NCI-H2107 treated with DMSO at 0.1 percent for 48 hours (cell line): ENCODE data around the gene ERC2.

ENCODE experiments used
- DNase-seq: peaks from one replicate; lab custom pipeline; 2025; ENCODE audit not compliant: unreplicated experiment; lab: John Stamatoyannopoulos, UW

The ERC2 gene

DNA sequence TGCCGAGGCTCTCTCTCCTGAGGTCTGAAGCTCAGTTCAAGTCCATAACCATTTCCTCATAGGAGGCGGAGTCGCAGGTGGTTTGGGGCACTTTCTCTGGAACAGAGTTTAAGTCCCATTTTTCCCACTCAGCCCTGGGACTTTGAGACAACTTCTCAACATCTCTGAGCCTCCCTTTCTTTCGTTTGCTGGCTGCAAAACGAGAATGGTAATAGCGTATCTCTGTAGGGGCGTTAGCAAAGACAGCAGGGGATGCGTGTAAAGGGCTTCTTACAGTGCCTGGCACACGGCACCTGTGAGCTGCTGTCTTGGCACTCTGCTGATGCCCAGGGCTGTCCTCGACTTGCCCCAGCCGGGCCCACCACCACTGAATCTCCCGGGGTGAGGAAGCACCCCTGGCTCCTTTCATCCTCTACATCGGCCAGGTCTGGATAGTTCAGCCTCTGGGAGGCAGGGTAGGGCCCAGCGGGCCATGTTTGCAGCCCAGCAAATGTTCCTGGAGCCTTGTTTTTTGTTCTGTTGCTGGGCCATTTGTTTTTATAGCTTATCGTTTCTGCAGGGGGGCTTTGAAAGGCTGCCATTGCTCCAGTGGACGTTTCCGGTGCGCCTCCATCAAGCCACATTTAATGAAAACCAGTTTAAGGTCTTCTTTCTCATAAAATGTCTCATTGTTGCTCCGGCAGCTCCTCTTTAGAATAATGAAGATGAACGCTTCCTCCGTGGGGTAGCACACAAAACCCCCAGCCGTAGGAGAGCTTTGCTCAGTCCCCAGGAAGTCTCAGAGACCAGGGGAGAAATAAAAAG is 921.2 kb downstream of the ERC2 start:
- no peak for DNase-seq

DNA sequence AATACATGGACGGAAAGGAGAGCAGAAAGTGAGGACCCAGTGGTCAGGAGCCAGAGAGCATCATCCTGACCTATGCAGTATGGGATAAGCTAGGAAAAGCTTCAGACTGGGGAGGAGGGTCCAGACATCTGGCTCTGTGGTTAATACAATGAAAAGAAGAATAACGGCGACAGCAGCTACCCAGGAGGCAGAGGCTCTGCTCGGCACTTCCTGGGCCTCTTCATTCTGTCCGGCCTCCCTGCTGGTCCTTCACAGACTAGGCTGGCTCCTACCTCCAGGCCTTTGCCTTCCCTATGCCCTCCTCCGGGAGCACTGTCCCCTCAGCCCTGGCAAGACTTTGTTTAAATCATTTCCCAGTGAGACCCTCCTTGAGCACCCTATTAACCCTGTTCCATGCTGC is 922.3 kb downstream of the ERC2 start:
- DNase-seq = no peak

DNA sequence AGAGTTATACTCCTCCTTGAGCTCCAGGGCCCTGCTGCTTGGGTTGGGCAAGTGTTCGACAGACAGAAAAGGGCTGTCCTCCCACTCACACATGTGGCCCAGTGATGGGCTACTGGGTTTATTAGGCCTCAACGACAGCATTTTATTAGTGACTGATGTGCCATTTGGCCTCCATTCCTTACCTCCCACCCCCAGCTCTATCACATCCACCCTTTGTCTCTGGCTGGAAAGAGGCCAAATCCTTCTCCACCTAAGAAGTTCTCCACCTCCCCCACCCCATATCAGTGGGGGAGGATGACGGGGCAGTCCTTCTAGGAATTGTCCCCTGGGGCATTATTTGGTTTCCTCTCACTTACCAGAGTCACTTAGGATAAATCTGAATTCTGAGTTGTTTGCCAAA is 924.0 kb downstream of the ERC2 start:
- DNase-seq = no peak

DNA sequence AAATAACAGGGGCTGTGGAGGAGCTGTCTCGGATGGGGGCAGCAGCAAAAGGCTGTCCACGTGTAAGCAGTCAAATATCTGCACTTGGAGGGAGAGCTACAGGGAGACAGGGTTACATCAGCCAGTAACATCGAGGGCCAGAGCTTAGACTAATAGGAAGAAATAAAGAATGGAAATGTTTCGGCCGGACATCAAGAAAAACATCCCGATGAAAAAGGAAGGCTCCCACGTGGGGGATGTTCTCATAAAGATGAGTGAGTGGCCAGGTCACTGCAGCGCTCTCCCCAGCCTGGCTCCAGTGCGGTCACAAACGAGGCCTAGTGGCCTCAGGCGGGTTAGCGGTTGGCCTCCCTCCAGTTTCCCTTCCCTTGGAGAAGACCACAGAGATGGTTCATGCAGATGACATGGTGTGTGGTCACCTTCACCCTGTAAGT is 925.1 kb downstream of the ERC2 start:
- no peak for DNase-seq

DNA sequence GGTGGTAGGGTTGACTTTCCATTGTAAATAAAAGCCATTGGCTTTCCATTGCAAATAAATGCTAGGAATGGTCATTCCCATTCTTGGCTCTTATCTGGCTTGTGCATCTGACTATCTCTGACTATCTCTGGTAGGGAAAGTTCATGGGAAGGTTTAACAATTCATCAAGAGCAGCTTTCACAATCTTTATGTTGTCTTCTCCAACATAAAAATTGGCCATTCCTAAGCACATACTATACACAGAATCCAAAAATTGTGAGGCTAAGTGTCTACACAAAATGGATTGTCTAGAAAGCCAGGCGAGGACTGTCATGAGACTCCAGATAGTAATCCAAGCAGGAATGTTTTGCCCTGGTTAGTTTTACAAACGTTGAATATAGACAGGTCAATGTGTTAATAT is 926.8 kb downstream of the ERC2 start:
- DNase-seq = no peak

DNA sequence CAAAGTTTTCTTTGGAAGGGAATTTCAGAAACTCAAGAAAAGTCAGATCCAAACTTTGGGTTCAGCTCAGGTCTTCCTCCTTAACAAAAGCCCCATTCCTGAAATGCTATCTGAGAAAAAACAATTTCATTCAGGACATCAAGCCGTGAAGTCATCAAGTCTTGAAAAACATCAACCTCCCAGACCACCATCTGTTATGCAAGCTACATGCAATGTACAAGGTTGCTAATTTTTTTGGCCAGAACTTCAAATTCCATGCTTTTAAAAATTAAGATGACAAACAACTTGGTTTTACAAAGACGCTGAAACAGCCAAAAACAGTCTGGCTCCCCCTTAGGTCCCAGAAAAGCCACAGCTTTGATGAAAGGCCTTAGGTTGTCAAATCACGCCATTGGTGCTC is 927.3 kb downstream of the ERC2 start:
- DNase-seq = no peak

DNA sequence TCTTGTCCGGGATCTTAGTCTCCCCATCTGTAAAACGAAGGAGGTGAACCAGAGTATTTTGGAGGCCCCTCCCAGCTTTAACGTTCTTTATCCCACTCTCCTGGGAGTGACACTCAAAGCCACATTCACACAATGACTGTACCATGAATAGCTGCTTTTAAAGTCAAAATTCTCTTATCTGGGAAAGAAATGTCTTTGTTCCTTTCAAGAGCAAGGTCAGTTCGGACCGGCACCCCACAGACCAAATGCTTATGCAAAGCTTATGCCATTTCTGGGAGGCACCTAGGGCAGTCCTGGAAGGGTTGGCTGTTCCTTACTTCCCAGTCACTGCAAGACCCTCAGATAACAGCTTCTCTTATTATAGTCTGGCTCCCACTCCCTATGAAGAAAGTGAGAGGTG is 927.7 kb downstream of the ERC2 start:
- DNase-seq = no peak

DNA sequence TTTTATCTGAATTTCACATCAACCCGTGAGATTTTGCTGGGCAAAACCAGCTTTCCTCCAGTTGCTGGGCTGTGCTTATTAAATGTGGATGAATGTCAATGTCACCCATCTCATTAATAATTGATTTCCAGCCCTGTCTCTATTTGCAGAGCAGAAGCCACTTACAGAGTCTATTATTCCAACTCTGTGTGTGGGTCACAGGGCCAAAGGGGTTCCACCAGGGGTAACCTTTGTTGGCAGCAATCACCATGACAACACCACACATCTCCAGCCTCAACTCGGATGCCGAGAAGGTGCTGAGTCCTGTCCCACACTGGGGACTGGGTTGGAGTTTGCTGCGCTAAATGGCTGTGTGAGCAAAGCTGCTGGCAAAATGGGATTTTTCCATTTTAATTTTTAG is 930.1 kb downstream of the ERC2 start:
- no peak for DNase-seq

DNA sequence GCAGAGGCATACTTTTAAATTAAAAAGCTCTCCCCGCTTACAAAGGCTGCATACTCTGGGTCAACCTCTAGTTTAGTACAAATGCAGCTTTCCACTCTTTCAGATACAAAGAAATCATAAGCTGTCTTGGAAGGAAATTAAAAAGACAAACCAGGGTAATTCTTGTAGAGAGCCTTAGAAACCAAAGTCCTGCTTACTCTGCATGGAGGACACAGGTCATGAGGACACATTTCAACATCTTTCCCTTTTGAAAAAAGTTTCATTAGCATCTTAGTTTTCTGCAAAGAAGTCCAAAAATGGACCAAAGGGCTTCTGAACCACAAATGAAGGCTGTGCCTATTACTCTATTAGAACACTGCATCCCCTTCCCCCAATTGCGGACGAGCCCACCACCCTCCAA is 930.7 kb downstream of the ERC2 start:
- no peak for DNase-seq

DNA sequence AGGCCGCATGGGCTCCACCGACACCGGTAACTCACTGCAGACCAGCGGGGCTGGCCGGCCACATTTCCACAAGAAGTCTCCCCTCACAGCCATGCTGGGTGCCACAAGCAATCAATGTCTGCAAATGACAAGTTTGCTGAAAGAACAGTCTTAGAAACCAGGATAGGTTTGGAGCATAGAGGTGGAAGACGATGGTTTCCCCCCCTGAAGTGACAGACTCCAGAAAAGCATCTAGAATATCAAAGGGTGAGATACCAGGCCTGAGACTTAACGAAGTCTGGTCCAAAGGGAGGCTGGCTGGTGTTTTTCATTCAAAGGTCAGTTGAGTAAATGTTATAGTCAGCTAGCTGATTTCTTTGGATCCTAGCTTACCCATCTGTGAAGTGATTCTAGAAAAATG is 931.1 kb downstream of the ERC2 start:
- no peak for DNase-seq

DNA sequence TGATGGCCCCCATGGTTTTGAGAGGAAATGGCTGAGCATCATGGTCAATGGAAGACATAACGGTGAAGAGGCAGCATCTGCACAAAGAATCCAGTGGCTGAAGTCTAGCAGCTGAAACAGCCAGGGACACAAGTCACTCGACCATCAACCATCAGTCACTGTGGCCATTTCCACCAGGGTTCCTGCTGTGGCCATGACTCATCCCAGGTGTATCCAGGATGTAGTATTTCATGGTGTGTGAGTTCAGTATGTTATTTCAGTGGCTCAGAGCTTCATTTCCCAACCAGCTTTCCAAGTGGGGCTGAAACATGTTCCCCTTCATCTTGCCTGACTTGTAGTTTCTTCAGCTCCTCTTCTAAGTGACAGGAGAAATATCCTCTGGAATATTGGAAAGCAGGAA is 933.4 kb downstream of the ERC2 start:
- no peak for DNase-seq

DNA sequence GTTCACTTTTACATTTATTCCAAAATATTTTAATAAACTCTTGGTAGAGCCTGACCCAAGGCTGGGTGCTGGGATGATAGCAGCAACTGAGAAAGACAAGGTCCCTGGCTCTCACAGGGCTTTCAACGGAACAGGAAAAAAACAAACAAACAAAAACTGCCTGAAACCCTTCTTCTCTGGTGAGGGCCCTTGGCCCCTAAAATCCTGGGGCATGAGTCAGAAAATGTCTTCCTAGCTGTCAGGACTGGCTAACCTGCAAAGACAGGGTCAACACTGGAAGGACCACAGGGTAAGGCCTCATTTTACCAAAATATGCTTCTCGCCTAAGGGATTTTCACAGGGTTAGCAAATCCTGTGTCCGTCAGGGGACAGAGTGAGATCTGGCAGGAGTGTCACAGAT is 935.5 kb downstream of the ERC2 start:
- no peak for DNase-seq

DNA sequence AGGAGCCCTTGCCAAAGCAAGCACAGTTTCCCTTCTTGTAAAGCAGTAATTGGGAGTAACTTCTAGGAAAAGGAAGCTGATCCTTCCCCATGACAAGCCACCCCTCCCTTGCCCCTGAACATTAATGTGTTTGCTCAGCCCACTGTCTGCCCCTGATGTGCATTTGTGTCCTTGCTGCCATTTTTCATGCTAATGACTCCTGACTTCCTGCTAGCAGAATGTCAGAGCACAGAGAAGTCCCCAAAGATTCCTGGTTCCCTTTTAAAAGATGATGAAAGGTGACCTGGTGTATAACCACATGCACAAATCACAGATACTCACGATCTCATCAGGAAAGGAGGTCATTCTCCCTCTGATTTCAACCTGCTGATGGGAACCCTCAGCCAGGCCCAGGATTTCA is 936.9 kb downstream of the ERC2 start:
- DNase-seq = no peak

DNA sequence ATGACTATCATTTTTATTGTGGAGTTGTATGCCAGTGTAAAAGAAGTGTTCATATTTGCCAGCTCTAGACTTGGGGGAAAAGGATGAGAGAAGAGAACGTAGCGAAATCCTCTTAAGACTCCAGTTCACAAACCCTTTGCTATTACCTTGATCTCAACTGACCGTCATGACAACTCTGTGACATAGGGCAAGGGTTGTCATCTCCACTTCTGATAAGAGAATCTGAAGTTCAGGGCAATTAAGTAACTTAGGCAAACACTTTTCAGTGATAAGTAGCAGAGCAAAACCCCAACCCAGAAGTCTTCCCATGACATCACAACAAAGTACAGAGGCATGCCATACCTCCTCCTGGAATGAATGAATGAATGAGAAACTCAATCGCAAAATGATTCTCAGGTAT is 940.9 kb downstream of the ERC2 start:
- no peak for DNase-seq

DNA sequence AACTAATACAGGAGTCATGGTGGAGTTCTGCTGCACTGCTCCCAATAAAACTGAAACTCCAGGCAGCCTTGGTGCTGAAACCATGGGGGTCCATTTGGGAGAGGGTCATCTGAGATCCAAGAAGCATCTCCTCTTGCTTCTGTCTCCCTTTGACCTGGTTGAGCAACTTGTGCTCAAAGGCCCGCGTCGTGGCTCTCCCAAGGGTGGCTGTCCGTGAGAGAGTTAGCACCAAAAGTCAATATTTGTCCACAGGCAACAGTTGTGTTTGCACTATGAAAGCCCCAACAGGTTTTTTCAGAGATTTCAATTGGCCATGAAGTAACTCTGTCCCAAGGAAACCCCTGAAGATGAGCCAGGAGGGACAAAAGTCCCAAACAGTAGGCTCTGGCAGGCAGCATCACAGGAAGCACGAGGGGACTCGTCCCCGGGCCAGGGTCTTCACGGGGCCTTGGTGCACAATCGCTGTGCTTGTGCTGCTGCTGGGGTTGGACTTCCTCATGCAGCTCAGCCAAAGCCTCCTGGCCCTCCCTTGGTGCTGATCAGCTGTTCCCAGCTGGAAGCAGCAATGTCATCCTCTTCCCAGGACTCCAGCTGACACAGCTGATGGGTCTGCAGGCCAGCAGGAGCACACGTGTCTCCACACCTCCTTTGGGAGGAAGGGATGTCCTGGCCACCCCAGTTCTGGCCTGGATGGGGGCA is 941.8 kb downstream of the ERC2 start:
- DNase-seq = no peak

DNA sequence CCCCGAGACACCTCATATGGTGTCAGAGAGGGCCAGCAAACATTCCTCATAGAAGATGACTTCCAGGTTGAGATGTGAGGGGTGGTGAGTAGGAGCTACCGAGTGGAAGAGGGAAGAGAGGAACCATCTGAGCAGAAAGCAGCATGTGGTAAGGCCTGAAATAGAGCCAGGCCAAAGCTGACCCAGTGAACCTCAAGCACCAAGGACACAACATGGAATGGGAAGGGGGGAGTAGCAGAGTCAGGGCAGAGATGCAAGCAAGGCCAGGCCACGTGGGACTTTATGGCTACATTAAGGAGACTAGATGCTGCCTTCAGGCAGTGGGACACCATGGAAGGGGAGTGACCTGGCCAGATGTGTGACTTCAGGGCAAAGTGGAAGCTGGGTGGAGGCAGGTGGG is 942.8 kb downstream of the ERC2 start:
- no peak for DNase-seq

DNA sequence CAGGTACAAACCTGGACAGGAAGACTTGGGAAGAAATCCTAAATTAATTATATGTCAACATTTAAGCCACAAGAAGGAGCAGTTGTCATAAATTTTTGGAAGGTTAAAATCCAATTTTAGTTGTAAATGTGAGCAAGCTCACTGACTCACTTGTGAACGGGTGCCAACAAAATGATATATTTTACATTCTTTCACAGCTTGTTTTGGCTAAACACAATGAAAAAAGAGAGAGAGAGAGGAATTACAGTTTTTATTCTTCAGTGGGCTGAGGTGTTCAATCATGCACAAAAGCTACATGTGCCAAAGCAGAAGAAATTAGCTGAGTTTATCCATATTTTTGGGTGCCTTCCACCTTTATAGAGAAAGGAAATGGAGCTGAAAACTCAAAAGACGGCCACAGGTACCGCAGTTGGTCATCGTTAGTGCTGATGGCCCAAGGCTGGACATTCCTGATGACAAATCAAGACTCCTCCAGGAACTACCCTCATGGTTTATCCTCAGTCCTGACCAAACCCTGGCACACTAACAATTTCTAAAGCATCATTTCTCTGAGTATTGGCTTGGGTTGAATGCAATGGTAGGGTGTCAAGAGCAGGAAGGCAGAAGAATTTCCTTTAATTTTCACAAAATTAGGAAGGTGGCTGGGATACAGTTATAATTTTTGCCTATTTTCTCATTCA is 943.6 kb downstream of the ERC2 start:
- no peak for DNase-seq

DNA sequence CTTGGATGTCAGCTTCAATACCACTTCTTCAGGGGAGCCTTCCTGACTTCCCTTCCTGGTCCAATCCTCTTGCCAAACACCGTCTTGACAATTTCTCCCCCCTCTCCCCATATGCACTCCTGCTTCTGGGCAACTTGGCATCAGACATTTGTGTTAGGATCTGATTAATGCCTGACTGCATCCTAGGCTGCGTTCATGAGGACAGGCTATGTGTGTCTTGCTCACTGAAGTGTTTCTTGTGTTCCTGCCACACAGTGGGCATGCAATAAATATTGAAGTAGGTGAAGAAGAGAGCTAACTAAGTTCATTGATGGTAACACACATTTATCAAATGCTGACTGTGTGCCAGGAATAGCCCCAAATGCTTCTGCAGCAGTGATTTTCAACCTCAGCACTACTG is 944.8 kb downstream of the ERC2 start:
- DNase-seq = no peak

DNA sequence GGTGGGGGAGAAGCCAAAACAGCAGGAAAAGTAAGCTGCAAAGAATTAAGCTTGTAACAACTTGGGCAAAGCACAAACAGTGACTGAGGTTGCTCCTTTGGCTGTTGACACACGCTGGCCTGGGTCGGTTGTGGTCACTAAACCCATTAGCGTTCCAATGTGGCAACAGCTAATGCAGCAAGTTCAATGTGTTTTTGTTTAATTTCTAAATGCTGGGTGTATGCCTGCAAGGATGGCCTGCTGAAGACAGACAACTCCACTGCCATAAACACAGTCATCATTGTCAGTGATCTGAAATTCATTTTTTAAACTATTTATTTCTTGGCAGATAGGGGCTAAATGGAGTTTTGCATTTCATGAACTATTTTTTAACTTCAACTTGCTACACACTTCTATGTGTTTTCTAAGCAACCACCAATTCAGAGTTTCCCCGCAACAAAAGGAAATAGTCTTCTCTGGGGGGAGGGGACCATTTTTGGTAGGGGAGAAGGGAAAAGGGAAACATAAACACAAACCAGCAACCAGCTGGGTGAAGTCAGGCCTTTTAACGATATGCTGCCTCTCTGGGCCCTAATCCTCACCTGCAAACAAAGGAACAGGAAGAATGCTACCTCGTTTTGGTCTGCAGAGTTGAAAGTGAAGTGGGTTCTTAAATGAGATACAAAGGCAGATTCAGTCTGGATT is 946.4 kb downstream of the ERC2 start:
- no peak for DNase-seq

DNA sequence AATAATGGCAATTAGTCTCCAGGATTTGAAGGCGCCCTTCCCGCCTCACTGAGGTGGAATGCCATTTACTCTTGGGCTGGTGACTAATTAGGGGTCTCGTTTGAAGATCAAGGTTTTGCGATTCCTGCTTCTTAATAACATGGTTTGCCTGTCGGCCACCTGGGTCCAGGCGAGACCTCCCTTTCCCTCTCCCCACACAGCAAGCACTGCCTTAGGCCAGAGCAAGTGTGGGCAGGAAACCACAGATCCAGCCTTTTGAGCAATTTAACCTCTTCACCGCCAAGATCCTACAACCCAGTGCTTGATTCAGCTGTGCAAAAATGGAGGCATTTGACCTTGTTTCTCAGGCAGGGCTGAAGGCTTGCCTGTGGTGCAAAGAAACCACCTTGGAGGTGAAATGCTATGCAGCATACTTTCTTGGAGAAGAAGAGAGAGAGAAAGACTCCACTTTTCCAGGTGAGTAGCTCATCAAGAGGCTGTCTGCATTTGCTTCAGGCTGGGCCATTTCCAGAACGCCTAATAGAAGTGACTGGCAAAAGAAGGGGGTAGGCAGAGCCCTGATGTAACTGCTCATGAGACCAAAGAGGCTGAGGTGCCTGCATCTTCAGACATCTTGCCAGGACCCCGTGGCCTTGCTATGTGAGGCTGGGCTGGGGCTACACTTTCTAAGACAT is 947.1 kb downstream of the ERC2 start:
- DNase-seq = no peak

DNA sequence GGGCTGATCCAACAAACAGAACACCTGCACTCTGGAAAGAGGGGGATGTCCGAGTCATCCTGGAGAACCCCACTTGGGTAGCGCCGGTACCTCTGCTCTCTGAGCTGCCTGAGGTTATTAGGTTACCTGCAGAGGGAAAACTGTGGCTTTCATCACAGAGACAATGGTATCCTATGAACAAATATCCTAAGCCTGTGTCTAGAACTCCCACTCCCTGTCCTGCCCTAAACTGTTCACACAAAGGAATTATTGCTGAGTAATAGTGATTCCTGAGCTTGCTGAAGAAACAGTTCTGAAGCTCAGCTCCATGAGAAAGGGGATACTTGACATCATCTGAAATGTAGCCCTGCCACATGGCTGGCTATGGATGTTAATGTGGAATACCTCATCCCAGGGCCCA is 949.2 kb downstream of the ERC2 start:
- DNase-seq = no peak
